GM21737 (cell line): ENCODE results near the gene MLLT6.

Experiments
- ATAC-seq: cut with Tn5 transposase; IDR thresholded peaks from one replicate; pipeline ENCODE4 v1.9.1; 2021; ENCODE audit warnings: mild to moderate bottlenecking, moderate library complexity; ENCODE audit not compliant: unreplicated experiment

Gene MLLT6

DNA sequence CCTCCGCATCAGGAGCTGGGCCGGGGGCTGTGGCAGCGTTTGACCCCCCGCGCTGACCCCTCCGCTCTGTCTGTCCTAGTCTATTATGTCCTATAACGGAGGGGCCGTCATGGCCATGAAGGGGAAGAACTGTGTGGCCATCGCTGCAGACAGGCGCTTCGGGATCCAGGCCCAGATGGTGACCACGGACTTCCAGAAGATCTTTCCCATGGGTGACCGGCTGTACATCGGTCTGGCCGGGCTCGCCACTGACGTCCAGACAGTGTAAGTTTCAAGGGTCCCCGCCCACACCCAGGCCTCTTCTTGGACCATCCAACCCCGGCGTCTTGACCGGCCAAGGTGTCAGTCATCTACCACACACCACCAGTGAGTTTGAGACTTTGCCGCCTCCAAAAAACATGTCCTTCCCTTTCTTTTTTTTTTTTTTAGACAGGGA, 48.0 kb downstream of the MLLT6 start:
- no peak for ATAC-seq

DNA sequence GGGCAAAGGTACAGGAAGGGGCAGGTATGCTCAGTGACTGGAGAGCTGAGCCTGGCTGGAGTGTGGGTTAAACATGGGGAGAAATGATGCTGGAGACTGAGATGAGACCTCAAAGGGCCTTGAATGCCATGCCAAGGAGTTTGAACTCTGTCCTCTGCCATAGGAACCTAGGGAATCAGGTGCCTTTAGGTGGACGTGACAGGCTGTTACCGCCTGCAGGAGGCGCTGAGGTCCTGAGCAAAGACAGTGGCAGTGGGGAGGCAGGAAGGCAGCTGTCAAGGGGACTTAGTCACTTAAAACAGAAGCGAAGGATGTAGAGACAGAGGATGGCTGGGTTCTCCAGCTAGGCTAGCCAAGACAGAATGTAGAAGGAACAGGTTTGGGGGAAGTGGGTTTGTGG, 56.5 kb downstream of the MLLT6 start:
- ATAC-seq: no peak

DNA sequence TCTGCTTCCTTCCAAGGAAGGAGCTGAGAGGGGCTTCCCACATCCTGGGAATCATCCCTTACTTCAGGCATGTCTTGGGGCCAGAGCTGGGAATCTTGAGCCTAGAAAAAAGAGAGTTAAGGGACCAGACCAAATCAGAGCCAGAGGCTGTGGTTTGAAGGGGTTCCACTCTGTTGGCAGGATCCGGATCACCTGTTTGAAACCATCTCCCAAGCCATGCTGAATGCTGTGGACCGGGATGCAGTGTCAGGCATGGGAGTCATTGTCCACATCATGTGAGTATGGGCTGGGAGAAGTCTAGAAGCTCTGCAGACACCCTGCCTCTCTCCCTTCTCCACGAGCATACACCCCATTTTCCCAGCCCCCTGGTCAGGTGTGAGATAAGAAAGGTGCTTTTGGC, 57.2 kb downstream of the MLLT6 start:
- ATAC-seq: no peak

DNA sequence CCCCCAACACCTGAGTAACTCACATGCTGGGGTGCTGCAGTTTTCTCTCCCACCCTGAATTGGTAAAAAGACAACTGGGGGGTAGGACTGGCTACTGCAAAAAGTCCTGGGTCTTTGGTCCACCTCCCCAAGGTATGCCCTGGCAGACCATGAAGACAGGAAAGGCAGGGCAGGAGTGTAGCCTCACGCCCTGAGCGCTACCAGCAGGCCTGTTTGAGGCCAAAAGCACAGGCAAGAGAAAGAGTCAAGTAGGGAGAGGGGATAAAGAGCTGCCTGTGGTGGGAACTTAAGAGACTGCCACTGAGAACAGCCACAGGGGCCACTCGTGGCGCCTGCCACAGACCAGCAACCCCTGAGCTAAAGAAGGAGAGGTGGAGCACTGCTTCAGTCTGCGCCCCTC, 61.3 kb downstream of the MLLT6 start:
- no peak for ATAC-seq

DNA sequence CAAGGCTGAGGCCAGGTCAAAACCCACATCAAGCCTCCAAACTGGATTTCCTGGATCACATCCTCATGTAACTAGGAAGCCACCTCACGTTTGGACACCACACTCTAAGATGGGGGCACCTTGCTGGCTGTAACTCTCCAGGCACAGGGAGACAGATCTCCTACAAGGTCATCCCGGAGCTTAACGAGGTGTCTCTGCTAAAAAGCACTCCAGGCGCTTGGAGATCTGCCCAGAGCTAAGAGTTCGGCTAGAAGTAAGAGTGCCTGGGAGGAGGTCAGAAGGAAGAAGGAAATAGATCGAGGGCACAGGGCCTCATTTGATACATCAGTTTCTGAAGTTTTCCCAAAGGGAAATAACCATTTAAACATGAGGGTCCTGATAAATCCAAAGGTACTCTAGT, 63.3 kb downstream of the MLLT6 start:
- ATAC-seq: no peak

DNA sequence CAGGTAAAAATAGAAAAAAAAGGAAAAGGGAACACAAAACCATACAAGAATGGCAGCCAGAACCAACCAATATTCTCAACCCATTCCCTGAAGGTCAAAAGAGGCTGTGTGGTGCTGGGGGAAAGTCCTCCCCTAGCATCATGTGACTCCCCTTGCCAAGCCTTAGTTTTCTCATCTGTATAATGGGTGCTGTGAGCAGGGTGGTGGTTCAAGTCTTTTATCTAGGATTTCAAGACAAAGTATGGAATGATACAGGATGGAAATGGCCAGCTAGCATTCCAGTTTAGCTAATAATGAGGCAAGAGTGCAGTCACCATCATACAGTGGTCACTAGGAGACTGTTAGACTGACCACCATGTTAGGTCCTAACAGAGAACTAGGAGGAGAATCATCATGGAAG, 68.2 kb downstream of the MLLT6 start:
- ATAC-seq: no peak

DNA sequence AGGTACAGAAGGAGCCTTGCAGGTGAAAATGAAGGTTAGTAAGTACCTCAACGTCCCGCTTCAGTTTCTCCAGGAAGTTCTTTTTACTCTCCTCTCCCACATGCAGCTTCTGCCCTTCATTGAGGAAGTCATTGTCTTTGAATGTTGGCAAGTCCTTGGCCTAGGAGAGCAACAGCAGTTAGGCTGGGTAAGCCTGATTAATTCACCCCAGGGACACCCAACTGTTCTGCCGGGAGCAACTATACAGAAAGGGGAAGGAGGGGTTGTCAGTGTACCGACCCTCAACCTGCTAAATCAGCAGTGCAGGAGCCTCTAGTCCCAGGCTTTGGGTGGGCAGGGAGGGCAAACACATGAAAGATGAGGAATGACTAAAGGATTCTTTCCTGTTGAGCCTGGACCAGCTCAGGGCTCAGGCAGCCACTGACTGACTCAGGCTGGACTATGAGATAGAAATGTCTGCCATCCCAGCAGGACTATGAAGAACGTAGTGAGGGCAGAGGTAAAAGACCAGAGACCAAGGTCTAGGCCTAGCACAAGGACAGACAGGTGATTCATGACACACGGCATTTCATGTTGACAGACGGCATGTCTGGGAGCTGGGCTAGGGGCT, 72.7 kb downstream of the MLLT6 start:
- ATAC-seq: no peak
